HepG2 (cell line): Measurements from ENCODE around the gene EPB41L2. TPM values are rescaled to one million over a fixed set of nuclear protein-coding genes. Genes with fewer than 3 reads are reported as not detected.

Source experiments
- CERS6 ChIP-seq: sonication (generic); formaldehyde crosslinking; IDR thresholded peaks from 2 replicates; pipeline ENCODE4 v1.5.0; 2020; ENCODE audit warnings: missing genetic modification reagents
- FOXA1 ChIP-seq, 2 experiments: fragments of 450-650 bp in 1 of 2; sonication (generic) in 1 of 2; formaldehyde crosslinking in 1 of 2; IDR thresholded peaks; 2 replicates each; pipeline versions ENCODE4 v1.4.0 to v1.6.1; 2016 to 2020; ENCODE audit warnings: missing genetic modification reagents in 1 of 2
- MAFF ChIP-seq: IDR thresholded peaks from 2 replicates; pipeline ENCODE4 v1.6.1; 2011; ENCODE audit warnings: low read depth, low read length, improper control_type of control experiment
- PHB2 ChIP-seq: fragments of 450-650 bp; IDR thresholded peaks from 2 replicates; pipeline ENCODE4 v1.6.1; 2018; ENCODE audit not compliant: partially characterized antibody
- SRSF9 ChIP-seq: fragments of 200-400 bp; formaldehyde crosslinking; IDR thresholded peaks from 2 replicates; pipeline ENCODE4 v1.6.1; 2018; ENCODE audit warnings: borderline replicate concordance, mild to moderate bottlenecking, low read depth, low read length; ENCODE audit not compliant: insufficient read depth, poor library complexity, severe bottlenecking
- ZBTB37 ChIP-seq: sonication (generic); formaldehyde crosslinking; IDR thresholded peaks from 2 replicates; pipeline ENCODE4 v1.4.0; 2020; ENCODE audit warnings: mild to moderate bottlenecking, missing genetic modification reagents
- ZBTB39 ChIP-seq: sonication (generic); formaldehyde crosslinking; IDR thresholded peaks from 2 replicates; pipeline ENCODE4 v1.5.0; 2020; ENCODE audit warnings: missing genetic modification reagents
- ZMYM4 ChIP-seq: sonication (generic); formaldehyde crosslinking; IDR thresholded peaks from 2 replicates; pipeline ENCODE4 v1.8.1; 2023; ENCODE audit warnings: mild to moderate bottlenecking, missing genetic modification reagents
- ZNF264 ChIP-seq: sonication (generic); formaldehyde crosslinking; IDR thresholded peaks from 2 replicates; pipeline ENCODE4 v1.4.0; 2020; ENCODE audit warnings: missing genetic modification reagents
- ZNF317 ChIP-seq: sonication (generic); formaldehyde crosslinking; IDR thresholded peaks from 2 replicates; pipeline ENCODE4 v1.5.0; 2020; ENCODE audit warnings: mild to moderate bottlenecking, missing genetic modification reagents
- ZNF362 ChIP-seq: sonication (generic); formaldehyde crosslinking; IDR thresholded peaks from 2 replicates; pipeline ENCODE4 v1.4.0; 2020; ENCODE audit warnings: missing genetic modification reagents, mild to moderate bottlenecking, borderline replicate concordance
- ZNF468 ChIP-seq: sonication (generic); formaldehyde crosslinking; IDR thresholded peaks from 2 replicates; pipeline ENCODE4 v1.8.0; 2022; ENCODE audit warnings: mild to moderate bottlenecking, moderate library complexity, missing genetic modification reagents
- ZNF569 ChIP-seq: sonication (generic); formaldehyde crosslinking; IDR thresholded peaks from 2 replicates; pipeline ENCODE4 v1.5.0; 2020; ENCODE audit warnings: mild to moderate bottlenecking, missing genetic modification reagents, moderate library complexity, borderline replicate concordance
- ZNF576 ChIP-seq: sonication (generic); formaldehyde crosslinking; IDR thresholded peaks from 2 replicates; pipeline ENCODE4 v1.4.0; 2020; ENCODE audit warnings: mild to moderate bottlenecking, missing genetic modification reagents
- ZNF672 ChIP-seq: sonication (generic); formaldehyde crosslinking; IDR thresholded peaks from 2 replicates; pipeline ENCODE4 v1.8.1; 2022; ENCODE audit warnings: missing genetic modification reagents
- ZSCAN20 ChIP-seq: sonication (generic); formaldehyde crosslinking; IDR thresholded peaks from 2 replicates; pipeline ENCODE4 v1.4.0; 2020; ENCODE audit warnings: missing genetic modification reagents, mild to moderate bottlenecking, borderline replicate concordance
- ZSCAN5A ChIP-seq: sonication (generic); formaldehyde crosslinking; IDR thresholded peaks from 2 replicates; pipeline ENCODE4 v1.8.0; 2022; ENCODE audit warnings: mild to moderate bottlenecking, missing genetic modification reagents, borderline replicate concordance
- ZZZ3 ChIP-seq: sonication (generic); formaldehyde crosslinking; IDR thresholded peaks from 2 replicates; pipeline ENCODE4 v1.4.0; 2020; ENCODE audit warnings: missing genetic modification reagents, mild to moderate bottlenecking, borderline replicate concordance
- polyA plus RNA-seq, 8 experiments: library from polyadenylated mRNA; depleted of rRNA in 3 of 8; stranded (reverse) in 7 of 8; unstranded in 1 of 8; fragments of >200 nt; fragmentation: Illumina TruSeq in 4 of 8; extraction: Trizol in 4 of 8; gene quantifications; 2 replicates each; pipeline versions ENCODE4 v1.2.1 to v1.2.3, GENCODE V29; 2011 to 2016; ENCODE audit warnings: low read depth in 4 of 8, missing spikeins in 1 of 8, mixed read lengths in 1 of 8; ENCODE audit not compliant: insufficient read depth in 1 of 8
- total RNA-seq, 5 experiments: library from RNA; depleted of rRNA; stranded (reverse); fragments of >200 nt; fragmentation: Illumina TruSeq; extraction: Trizol; gene quantifications; 2 replicates each; pipeline ENCODE4 v1.2.3, GENCODE V29; 2016; ENCODE audit warnings: low read depth in 1 of 5
- TF ChIP-seq, protein P1 (sequence below): sonication (generic); formaldehyde crosslinking; IDR thresholded peaks from 2 replicates; pipeline ENCODE4 v1.8.0; 2022; ENCODE audit warnings: missing genetic modification reagents, mild to moderate bottlenecking, borderline replicate concordance

EPB41L2 gene
- total and polyA plus RNA-seq, 2 of the 13 experiments (the other 11 are each of a cell fraction or from before 2014, with no cell fraction given): 41.7 to 56.4 TPM

DNA sequence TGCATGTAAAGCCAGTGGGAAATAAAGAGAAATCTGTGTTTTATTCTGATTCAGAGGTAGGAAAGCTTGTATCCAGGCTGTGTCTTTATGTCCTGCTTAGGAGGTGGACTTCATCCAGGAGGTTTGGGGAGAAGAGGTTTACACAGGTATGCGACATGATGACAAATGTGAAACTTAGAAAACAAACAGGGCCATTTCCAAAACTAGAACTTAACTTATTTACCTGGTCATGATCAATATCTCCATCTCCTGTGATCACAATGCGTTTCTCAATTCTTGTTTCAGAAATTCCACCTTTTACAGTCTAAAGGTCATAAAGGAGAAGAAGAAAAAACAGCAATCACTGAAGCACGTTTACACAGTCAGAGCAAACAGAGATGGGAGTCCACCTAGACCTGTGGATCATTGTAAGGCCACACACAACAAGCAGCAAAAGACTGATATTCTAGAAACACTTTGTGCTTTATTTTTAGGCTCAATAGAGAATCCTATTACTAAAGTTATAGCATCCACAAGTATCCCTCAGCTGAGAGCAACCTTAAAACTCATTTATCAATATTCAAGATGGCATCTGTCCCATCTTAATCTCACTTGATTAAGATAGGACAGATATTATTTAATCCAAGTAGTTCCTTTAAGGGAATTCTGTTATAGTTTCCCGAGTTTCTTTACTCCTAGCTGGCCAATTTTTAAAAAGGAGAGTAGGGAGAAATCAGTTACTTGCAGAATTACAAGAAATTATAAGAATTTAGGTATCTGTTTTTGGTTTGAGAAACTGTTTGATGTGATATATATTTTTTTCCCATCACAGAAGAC, 199.4 kb downstream of the EPB41L2 start (continued):
- TF ChIP-seq ZNF569 (CRISPR knock-in tag): peak; percentile 79; the same call in 1 of the 2 replicates
- no peak for TF ChIP-seq ZZZ3 (CRISPR knock-in tag)
- peak; percentile 90 for TF ChIP-seq ZNF317
- no peak for TF ChIP-seq ZNF672 (CRISPR knock-in tag)
- no peak for TF ChIP-seq ZNF468 (CRISPR knock-in tag)
- TF ChIP-seq ZBTB37 (CRISPR knock-in tag): no peak
- TF ChIP-seq PHB2: no peak
- no peak for TF ChIP-seq ZNF576 (CRISPR knock-in tag)
- no peak for TF ChIP-seq SRSF9
- TF ChIP-seq, protein P1, sequence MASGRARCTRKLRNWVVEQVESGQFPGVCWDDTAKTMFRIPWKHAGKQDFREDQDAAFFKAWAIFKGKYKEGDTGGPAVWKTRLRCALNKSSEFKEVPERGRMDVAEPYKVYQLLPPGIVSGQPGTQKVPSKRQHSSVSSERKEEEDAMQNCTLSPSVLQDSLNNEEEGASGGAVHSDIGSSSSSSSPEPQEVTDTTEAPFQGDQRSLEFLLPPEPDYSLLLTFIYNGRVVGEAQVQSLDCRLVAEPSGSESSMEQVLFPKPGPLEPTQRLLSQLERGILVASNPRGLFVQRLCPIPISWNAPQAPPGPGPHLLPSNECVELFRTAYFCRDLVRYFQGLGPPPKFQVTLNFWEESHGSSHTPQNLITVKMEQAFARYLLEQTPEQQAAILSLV (CRISPR knock-in tag): no peak; the same call in 1 of the 2 replicates
- no peak for TF ChIP-seq ZSCAN20 (CRISPR knock-in tag)
- TF ChIP-seq CERS6 (CRISPR knock-in tag): no peak
- no peak for TF ChIP-seq MAFF
- TF ChIP-seq ZMYM4: peak; percentile 96
- TF ChIP-seq ZNF362 (CRISPR knock-in tag): peak; percentile 98
- TF ChIP-seq ZBTB39 (CRISPR knock-in tag): no peak; the same call in 1 of the 2 replicates
- TF ChIP-seq FOXA1 (IDR thresholded peaks at IDR 0.05): peak; percentile 96
- TF ChIP-seq FOXA1 (CRISPR knock-in tag; IDR thresholded peaks at IDR 0.05): peak; percentile 96
- peak; percentile 98; the same call in 1 of the 2 replicates for TF ChIP-seq ZSCAN5A
- TF ChIP-seq ZNF264 (CRISPR knock-in tag): peak; percentile 96
